IMR-90 (cell line): ENCODE measurements around the gene ACE2. TPM values are rescaled to one million over a fixed set of nuclear protein-coding genes. Genes with fewer than 3 reads are reported as not detected.

ENCODE experiments used
- ATAC-seq: fragments of 200-7000 bp; cut with Tn5 transposase; 2 replicates; pipeline ENCODE4 v1.9.1; 2020; ENCODE audit warnings: low read depth, mild to moderate bottlenecking, moderate library complexity
- BruUV-seq: library from RNA; stranded (reverse); fragments of 400-500 nt; replicated peaks from 2 replicates; lab custom pipeline; 2021; lab: Mats Ljungman, UMichigan
- CTCF ChIA-PET: fragments of 300-600 bp; formaldehyde crosslinking; extraction: SDS; loops from one replicate; lab custom pipeline; 2021; ENCODE audit warnings: antibody characterized with exemption; lab: Yijun Ruan, JAX
- POLR2A ChIA-PET: fragments of 300-600 bp; sonication (Branson Sonifier 250); formaldehyde crosslinking; loops from one replicate; lab custom pipeline; 2022; ENCODE audit warnings: antibody characterized with exemption; ENCODE audit not compliant: unreplicated experiment; lab: Charles Lee
- DNase-seq: peaks from one replicate; pipeline ENCODE4 v3.0.0; 2013
- H2AFZ ChIP-seq: replicated peaks from 2 replicates; pipeline ENCODE3; 2013; ENCODE audit warnings: low read length, mild to moderate bottlenecking; ENCODE audit not compliant: poor library complexity
- H2AK5ac ChIP-seq: 2 replicates; pipeline ENCODE4 v1.6.1; 2013; ENCODE audit warnings: low read depth, low read length, inconsistent platforms
- H2AK9ac ChIP-seq: replicated peaks from 2 replicates; pipeline ENCODE3; 2013; ENCODE audit warnings: mild to moderate bottlenecking, low read depth, low read length, moderate library complexity; ENCODE audit not compliant: poor library complexity
- H2BK120ac ChIP-seq: 2 replicates; pipeline ENCODE4 v1.6.1; 2013; ENCODE audit warnings: low read depth, low read length, inconsistent platforms
- H2BK15ac ChIP-seq: 3 replicates; pipeline ENCODE4 v1.6.1; 2013; ENCODE audit warnings: low read depth, low read length, inconsistent platforms
- H2BK20ac ChIP-seq: 2 replicates; pipeline ENCODE4 v1.6.1; 2013; ENCODE audit warnings: low read depth, mild to moderate bottlenecking, inconsistent platforms, low read length, moderate library complexity
- H2BK5ac ChIP-seq: 2 replicates; pipeline ENCODE4 v1.6.1; 2013; ENCODE audit warnings: mild to moderate bottlenecking, low read depth, low read length, inconsistent platforms; ENCODE audit not compliant: poor library complexity, severe bottlenecking
- H3K14ac ChIP-seq: replicated peaks from 2 replicates; pipeline ENCODE4 v1.6.1; 2013; ENCODE audit warnings: low read depth, low read length, inconsistent platforms
- H3K18ac ChIP-seq: 2 replicates; pipeline ENCODE4 v1.6.1; 2013; ENCODE audit warnings: low read depth, low read length, control low read depth
- H3K23ac ChIP-seq: 2 replicates; pipeline ENCODE4 v1.6.1; 2013; ENCODE audit warnings: low read depth, low read length, inconsistent platforms
- H3K27ac ChIP-seq: 2 replicates; pipeline ENCODE4 v1.5.1; 2013; ENCODE audit warnings: mild to moderate bottlenecking, control low read depth, low read length; ENCODE audit not compliant: insufficient read depth
- H3K27me3 ChIP-seq: 2 replicates; pipeline ENCODE4 v1.6.1; 2013; ENCODE audit warnings: low read length; ENCODE audit not compliant: control insufficient read depth, insufficient read depth
- H3K36me3 ChIP-seq: 2 replicates; pipeline ENCODE4 v1.6.1; 2013; ENCODE audit warnings: low read length, mixed read lengths; ENCODE audit not compliant: control insufficient read depth, insufficient read depth
- H3K4ac ChIP-seq: 2 replicates; pipeline ENCODE4 v1.6.1; 2013; ENCODE audit warnings: low read depth, low read length, inconsistent platforms
- H3K4me1 ChIP-seq: 2 replicates; pipeline ENCODE4 v1.6.1; 2013; ENCODE audit warnings: low read length, mixed read lengths; ENCODE audit not compliant: control insufficient read depth, insufficient read depth
- H3K4me2 ChIP-seq: 2 replicates; pipeline ENCODE4 v1.6.1; 2013; ENCODE audit warnings: low read depth, mild to moderate bottlenecking, control low read depth, low read length, moderate library complexity
- H3K4me3 ChIP-seq: 2 replicates; pipeline ENCODE4 v1.5.1; 2013; ENCODE audit warnings: low read depth, mild to moderate bottlenecking, control low read depth, low read length, moderate library complexity; ENCODE audit not compliant: insufficient read depth
- H3K56ac ChIP-seq: 2 replicates; pipeline ENCODE4 v1.6.1; 2013; ENCODE audit warnings: low read length, inconsistent platforms; ENCODE audit not compliant: insufficient read depth; ENCODE audit errors: extremely low read depth
- H3K79me1 ChIP-seq, 2 experiments: 2 replicates each; pipeline ENCODE4 v1.6.1; 2013; ENCODE audit warnings: low read length in 2 of 2, inconsistent platforms in 1 of 2, low read depth in 1 of 2
- H3K9ac ChIP-seq: 2 replicates; pipeline ENCODE4 v1.6.1; 2013; ENCODE audit warnings: low read depth, low read length, control low read depth
- H3K9me1 ChIP-seq: 2 replicates; pipeline ENCODE4 v1.6.1; 2013; ENCODE audit warnings: low read length, inconsistent platforms; ENCODE audit not compliant: insufficient read depth
- H3K9me3 ChIP-seq: 2 replicates; pipeline ENCODE4 v1.6.1; 2013; ENCODE audit warnings: low read length; ENCODE audit not compliant: control insufficient read depth, insufficient read depth
- H4K20me1 ChIP-seq: 2 replicates; pipeline ENCODE4 v1.6.1; 2013; ENCODE audit warnings: low read length, inconsistent platforms; ENCODE audit not compliant: insufficient read depth
- H4K5ac ChIP-seq: 2 replicates; pipeline ENCODE4 v1.6.1; 2013; ENCODE audit warnings: mild to moderate bottlenecking, low read depth, low read length, control low read depth
- H4K8ac ChIP-seq, 2 experiments: 2 replicates each; pipeline ENCODE4 v1.6.1; 2013; ENCODE audit warnings: low read depth in 2 of 2, low read length in 2 of 2, control low read depth in 1 of 2, inconsistent platforms in 1 of 2
- H4K91ac ChIP-seq: 2 replicates; pipeline ENCODE4 v1.6.1; 2013; ENCODE audit warnings: low read depth, low read length, inconsistent platforms; ENCODE audit not compliant: insufficient read depth
- BHLHE40 ChIP-seq: fragments of 150-350 bp; IDR thresholded peaks from 2 replicates; pipeline ENCODE4 v1.6.1; 2016; ENCODE audit warnings: mild to moderate bottlenecking, low read depth, low read length
- CEBPB ChIP-seq: IDR thresholded peaks from 2 replicates; pipeline ENCODE4 v1.6.1; 2012; ENCODE audit warnings: low read depth, low read length, improper control_type of control experiment
- CHD1 ChIP-seq: IDR thresholded peaks from 2 replicates; pipeline ENCODE4 v1.6.1; 2012; ENCODE audit warnings: low read depth, low read length, improper control_type of control experiment
- FOS ChIP-seq: fragments of 150-350 bp; IDR thresholded peaks from 2 replicates; pipeline ENCODE4 v1.6.1; 2016; ENCODE audit warnings: low read depth, low read length
- MXI1 ChIP-seq: IDR thresholded peaks from 2 replicates; pipeline ENCODE4 v1.6.1; 2012; ENCODE audit warnings: low read depth, mild to moderate bottlenecking, low read length, moderate library complexity, borderline replicate concordance
- NFE2L2 ChIP-seq: fragments of 150-350 bp; IDR thresholded peaks from 2 replicates; pipeline ENCODE4 v1.6.1; 2016; ENCODE audit warnings: low read depth, mild to moderate bottlenecking, low read length
- POLR2A ChIP-seq: IDR thresholded peaks from 2 replicates; pipeline ENCODE4 v1.6.1; 2012; ENCODE audit warnings: mild to moderate bottlenecking, low read depth, low read length
- RCOR1 ChIP-seq: IDR thresholded peaks from 2 replicates; pipeline ENCODE4 v1.6.1; 2012; ENCODE audit warnings: mild to moderate bottlenecking, low read length, improper control_type of control experiment; ENCODE audit not compliant: insufficient replicate concordance
- WGBS, 2 experiments: methylation state at CpG; one replicate each; pipeline versions ENCODE4 v1.1.5 to v1.1.7; 2013; ENCODE audit warnings: missing lambda C conversion rate in 2 of 2; ENCODE audit not compliant: insufficient read length in 1 of 2; ENCODE audit errors: extremely low coverage in 2 of 2; 5-methylcytosine and 5-hydroxymethylcytosine counted together
- dilution Hi-C: fragments of 300-500 bp; cut with HindIII; formaldehyde crosslinking; loops from one replicate; pipeline ENCODE4 v1.14.3; 2018; ENCODE audit warnings: low sequenced_read_pairs; ENCODE audit not compliant: unreplicated experiment
- in situ Hi-C: fragments of 300-500 bp; cut with MboI; formaldehyde crosslinking; loops from 3 replicates; pipeline ENCODE4 v1.14.3; 2019; ENCODE audit warnings: low sequenced_read_pairs, inconsistent platforms, mixed read lengths
- intact Hi-C: fragments of 100-400 bp; cut with micrococcal nuclease; formaldehyde crosslinking; loops from 2 replicates; pipeline ENCODE4 v1.10.0; 2022
- polyA plus RNA-seq, 3 experiments: library from polyadenylated mRNA; depleted of rRNA; stranded (reverse); fragments of >200 nt; gene quantifications; 2 replicates each; pipeline ENCODE4 v1.2.3, GENCODE V29; 2012; ENCODE audit warnings: low replicate concordance in 1 of 3
- total RNA-seq: library from RNA; depleted of rRNA; stranded (reverse); fragments of >200 nt; gene quantifications from 2 replicates; pipeline ENCODE4 v1.2.3, GENCODE V29; 2012
- TF ChIP-seq, protein P1 (sequence below): fragments of 150-350 bp; IDR thresholded peaks from 2 replicates; pipeline ENCODE4 v1.6.1; 2016; ENCODE audit warnings: low read depth, mild to moderate bottlenecking, low read length, moderate library complexity, borderline replicate concordance
- TF ChIP-seq, protein P2 (sequence below): conservative IDR thresholded peaks from 2 replicates; pipeline ENCODE4 v1.5.1; 2012; ENCODE audit warnings: mild to moderate bottlenecking, low read depth, low read length, improper control_type of control experiment
- TF ChIP-seq, protein P3 (sequence below): fragments of 150-350 bp; IDR thresholded peaks from 2 replicates; pipeline ENCODE4 v1.6.1; 2017; ENCODE audit warnings: mild to moderate bottlenecking, antibody characterized with exemption, low read length, low read depth

The ACE2 gene
- total and polyA plus RNA-seq, 2 of the 4 experiments (the other 2 are of a cell fraction) = not detected

DNA sequence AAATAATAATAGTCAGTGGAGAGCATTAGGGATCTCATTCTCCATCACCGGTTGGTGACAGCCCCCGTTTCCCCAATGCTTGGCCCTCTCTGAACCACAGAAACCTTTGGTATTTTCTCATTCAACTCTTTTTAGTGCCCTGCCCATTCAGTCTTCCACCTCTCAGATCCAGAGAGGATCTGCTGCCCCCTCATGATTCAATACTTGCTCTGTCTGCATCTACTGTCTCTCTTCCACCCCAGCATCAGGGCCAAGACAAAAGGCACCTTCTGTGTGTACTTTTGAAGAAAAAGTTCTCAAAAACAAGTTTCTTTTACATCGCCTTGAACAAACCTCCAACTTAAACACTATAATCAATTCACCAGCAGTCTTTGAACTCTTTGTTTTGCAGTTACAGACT, 44.5 kb upstream of the ACE2 start:
- Histone ChIP-seq H3K27me3 (peaks cover 10% of the 10 kb centered on the region), H3K23ac (no peak overlapping the region), H3K9ac (no peak overlapping the region), H3K4ac (no peak overlapping the region), H4K8ac (no peak overlapping the region), H2BK20ac (no peak overlapping the region), H3K9me1 (no peaks in the 10 kb centered on the region), H2BK5ac (no peak overlapping the region), H3K79me1 (no peaks in the 10 kb centered on the region), H3K14ac (no peak overlapping the region), H2AFZ (no peak overlapping the region), H3K4me2 (no peak overlapping the region), H3K27ac (no peak overlapping the region), H3K9me3 (no peaks in the 10 kb centered on the region), H3K18ac (no peak overlapping the region), H4K20me1 (no peaks in the 10 kb centered on the region), H3K36me3 (no peaks in the 10 kb centered on the region), H3K56ac (no peak overlapping the region), H2AK5ac (no peak overlapping the region), H3K4me1 (no peaks in the 10 kb centered on the region), H2BK15ac (no peak overlapping the region), H4K5ac (no peak overlapping the region), H2BK120ac (no peak overlapping the region), H4K91ac (no peak overlapping the region), H3K4me3 (no peak overlapping the region), H2AK9ac (no peak overlapping the region)
- WGBS, 2 experiments = no CpG with 5 or more reads among the region's 3 CpGs
- ChIA-PET POLR2A (no interaction called here), CTCF (no interaction called here)
- in situ Hi-C loops (no loop called here), dilution Hi-C loops (no loop called here), intact Hi-C loops (no loop called here)
- ATAC-seq = no peak
- no TSS peak for BruUV-seq
- DNase-seq = no peak
- TF ChIP-seq CHD1 (no peak), MXI1 (no peak), POLR2A (no peak), FOS (no peak), RCOR1 (no peak), CEBPB (no peak), BHLHE40 (no peak), NFE2L2 (no peak)
- TF ChIP-seq, protein P1, sequence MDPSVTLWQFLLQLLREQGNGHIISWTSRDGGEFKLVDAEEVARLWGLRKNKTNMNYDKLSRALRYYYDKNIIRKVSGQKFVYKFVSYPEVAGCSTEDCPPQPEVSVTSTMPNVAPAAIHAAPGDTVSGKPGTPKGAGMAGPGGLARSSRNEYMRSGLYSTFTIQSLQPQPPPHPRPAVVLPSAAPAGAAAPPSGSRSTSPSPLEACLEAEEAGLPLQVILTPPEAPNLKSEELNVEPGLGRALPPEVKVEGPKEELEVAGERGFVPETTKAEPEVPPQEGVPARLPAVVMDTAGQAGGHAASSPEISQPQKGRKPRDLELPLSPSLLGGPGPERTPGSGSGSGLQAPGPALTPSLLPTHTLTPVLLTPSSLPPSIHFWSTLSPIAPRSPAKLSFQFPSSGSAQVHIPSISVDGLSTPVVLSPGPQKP = no peak
- TF ChIP-seq, protein P2, sequence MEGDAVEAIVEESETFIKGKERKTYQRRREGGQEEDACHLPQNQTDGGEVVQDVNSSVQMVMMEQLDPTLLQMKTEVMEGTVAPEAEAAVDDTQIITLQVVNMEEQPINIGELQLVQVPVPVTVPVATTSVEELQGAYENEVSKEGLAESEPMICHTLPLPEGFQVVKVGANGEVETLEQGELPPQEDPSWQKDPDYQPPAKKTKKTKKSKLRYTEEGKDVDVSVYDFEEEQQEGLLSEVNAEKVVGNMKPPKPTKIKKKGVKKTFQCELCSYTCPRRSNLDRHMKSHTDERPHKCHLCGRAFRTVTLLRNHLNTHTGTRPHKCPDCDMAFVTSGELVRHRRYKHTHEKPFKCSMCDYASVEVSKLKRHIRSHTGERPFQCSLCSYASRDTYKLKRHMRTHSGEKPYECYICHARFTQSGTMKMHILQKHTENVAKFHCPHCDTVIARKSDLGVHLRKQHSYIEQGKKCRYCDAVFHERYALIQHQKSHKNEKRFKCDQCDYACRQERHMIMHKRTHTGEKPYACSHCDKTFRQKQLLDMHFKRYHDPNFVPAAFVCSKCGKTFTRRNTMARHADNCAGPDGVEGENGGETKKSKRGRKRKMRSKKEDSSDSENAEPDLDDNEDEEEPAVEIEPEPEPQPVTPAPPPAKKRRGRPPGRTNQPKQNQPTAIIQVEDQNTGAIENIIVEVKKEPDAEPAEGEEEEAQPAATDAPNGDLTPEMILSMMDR = no peak
- TF ChIP-seq, protein P3, sequence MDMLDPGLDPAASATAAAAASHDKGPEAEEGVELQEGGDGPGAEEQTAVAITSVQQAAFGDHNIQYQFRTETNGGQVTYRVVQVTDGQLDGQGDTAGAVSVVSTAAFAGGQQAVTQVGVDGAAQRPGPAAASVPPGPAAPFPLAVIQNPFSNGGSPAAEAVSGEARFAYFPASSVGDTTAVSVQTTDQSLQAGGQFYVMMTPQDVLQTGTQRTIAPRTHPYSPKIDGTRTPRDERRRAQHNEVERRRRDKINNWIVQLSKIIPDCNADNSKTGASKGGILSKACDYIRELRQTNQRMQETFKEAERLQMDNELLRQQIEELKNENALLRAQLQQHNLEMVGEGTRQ = no peak
